Chondrocyte (in vitro differentiated cells): ENCODE measurements around the gene P2RY2. TPM values are rescaled to one million over a fixed set of nuclear protein-coding genes. Genes with fewer than 3 reads are reported as not detected.

Experiments used
- DNase-seq: peaks from one replicate; pipeline ENCODE4 v3.0.0; 2021; ENCODE audit warnings: mixed read lengths, low spot score
- H3K27ac Mint-ChIP-seq: one replicate; pipeline ENCODE4 v1.8.0; 2021; ENCODE audit warnings: mild to moderate bottlenecking, moderate library complexity, mixed read lengths; ENCODE audit not compliant: unreplicated experiment
- H3K27me3 Mint-ChIP-seq: 2 replicates; pipeline ENCODE4 v1.8.0; 2021; ENCODE audit warnings: low read depth, mixed read lengths
- H3K36me3 Mint-ChIP-seq: 2 replicates; pipeline ENCODE4 v1.8.0; 2021; ENCODE audit warnings: low read depth, mixed read lengths
- H3K4me1 Mint-ChIP-seq: 2 replicates; pipeline ENCODE4 v1.8.0; 2021; ENCODE audit warnings: low read depth, mild to moderate bottlenecking, mixed read lengths
- H3K4me3 Mint-ChIP-seq: one replicate; pipeline ENCODE4 v1.8.0; 2021; ENCODE audit warnings: mild to moderate bottlenecking, moderate library complexity, mixed read lengths; ENCODE audit not compliant: unreplicated experiment
- H3K9me3 Mint-ChIP-seq: 2 replicates; pipeline ENCODE4 v1.8.0; 2021; ENCODE audit warnings: low read depth, mixed read lengths
- long read RNA-seq: library from polyadenylated mRNA; stranded (forward); transcript quantifications from one replicate; pipeline ENCODE4 v2.0.0, GENCODE V29; 2021
- total RNA-seq: library from RNA; stranded (reverse); gene quantifications from 3 replicates; pipeline ENCODE4 v1.2.1, GENCODE V29; 2021
- TF ChIP-seq, protein P1 (sequence below): fragments of 200-600 bp; sonication (generic); IDR thresholded peaks from 2 replicates; pipeline ENCODE4 v1.5.0; 2021; ENCODE audit warnings: antibody characterized with exemption, mild to moderate bottlenecking, moderate library complexity

P2RY2 gene
- 0.32 TPM in 1 of 3 replicates, not detected in the others for total RNA-seq
- long read RNA-seq = 0 reads

- H3K27me3 Mint-ChIP-seq = peaks cover 21% of the 10 kb centered on the region
- no peaks in the 10 kb centered on the region for H3K9me3 Mint-ChIP-seq
- peaks cover 11% of the 10 kb centered on the region for H3K4me1 Mint-ChIP-seq
- TF ChIP-seq, protein P1, sequence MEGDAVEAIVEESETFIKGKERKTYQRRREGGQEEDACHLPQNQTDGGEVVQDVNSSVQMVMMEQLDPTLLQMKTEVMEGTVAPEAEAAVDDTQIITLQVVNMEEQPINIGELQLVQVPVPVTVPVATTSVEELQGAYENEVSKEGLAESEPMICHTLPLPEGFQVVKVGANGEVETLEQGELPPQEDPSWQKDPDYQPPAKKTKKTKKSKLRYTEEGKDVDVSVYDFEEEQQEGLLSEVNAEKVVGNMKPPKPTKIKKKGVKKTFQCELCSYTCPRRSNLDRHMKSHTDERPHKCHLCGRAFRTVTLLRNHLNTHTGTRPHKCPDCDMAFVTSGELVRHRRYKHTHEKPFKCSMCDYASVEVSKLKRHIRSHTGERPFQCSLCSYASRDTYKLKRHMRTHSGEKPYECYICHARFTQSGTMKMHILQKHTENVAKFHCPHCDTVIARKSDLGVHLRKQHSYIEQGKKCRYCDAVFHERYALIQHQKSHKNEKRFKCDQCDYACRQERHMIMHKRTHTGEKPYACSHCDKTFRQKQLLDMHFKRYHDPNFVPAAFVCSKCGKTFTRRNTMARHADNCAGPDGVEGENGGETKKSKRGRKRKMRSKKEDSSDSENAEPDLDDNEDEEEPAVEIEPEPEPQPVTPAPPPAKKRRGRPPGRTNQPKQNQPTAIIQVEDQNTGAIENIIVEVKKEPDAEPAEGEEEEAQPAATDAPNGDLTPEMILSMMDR = peak; percentile 78
- DNase-seq = peak; percentile 85
- H3K4me3 Mint-ChIP-seq = peak within 1 kb of the TSS; percentile 71
- H3K36me3 Mint-ChIP-seq = no peaks in the 10 kb centered on the region
- H3K27ac Mint-ChIP-seq = no peak within 1 kb of the TSS
Observed at GRCh38 chr11:73218106-73218829, at the start of gene P2RY2. Gene P2RY2 (plus strand): TSS chr11:73218281. CDS start chr11:73234160, 15,879 bp downstream.

- peaks cover 35% of the 10 kb centered on the region for H3K4me1 Mint-ChIP-seq
- H3K36me3 Mint-ChIP-seq = no peaks in the 10 kb centered on the region
- DNase-seq = no peak
- no peak overlapping the region for H3K27ac Mint-ChIP-seq
- TF ChIP-seq, protein P1 = peak; percentile 32
- H3K27me3 Mint-ChIP-seq = no peaks in the 10 kb centered on the region
- no peak overlapping the region for H3K4me3 Mint-ChIP-seq
- H3K9me3 Mint-ChIP-seq = no peaks in the 10 kb centered on the region
Observed at GRCh38 chr11:73168925-73169579, 49.0 kb upstream of the P2RY2 start.

GRCh38 chr11:73170140-73170539 is 47.9 kb upstream of the P2RY2 start:
- H3K9me3 Mint-ChIP-seq = no peaks in the 10 kb centered on the region
- peaks cover 34% of the 10 kb centered on the region for H3K4me1 Mint-ChIP-seq
- H3K36me3 Mint-ChIP-seq = no peaks in the 10 kb centered on the region
- TF ChIP-seq, protein P1 = no peak
- no peak overlapping the region for H3K4me3 Mint-ChIP-seq
- H3K27me3 Mint-ChIP-seq = no peaks in the 10 kb centered on the region
- no peak for DNase-seq
- no peak overlapping the region for H3K27ac Mint-ChIP-seq

GRCh38 chr11:73171436-73172161 is 46.5 kb upstream of the P2RY2 start:
- H3K4me1 Mint-ChIP-seq = peaks cover 49% of the 10 kb centered on the region
- no peaks in the 10 kb centered on the region for H3K36me3 Mint-ChIP-seq
- DNase-seq = no peak

More at GRCh38 chr11:73171436-73172161, 46.5 kb upstream of the P2RY2 start:
- Mint-ChIP-seq H3K4me3 (no peak overlapping the region), H3K27ac (no peak overlapping the region), H3K9me3 (no peaks in the 10 kb centered on the region), H3K27me3 (no peaks in the 10 kb centered on the region)
- TF ChIP-seq, protein P1 = no peak
